AG10803 (cell line): Measurements from ENCODE around the gene DNASE1L1.

Experiments
- DNase-seq: peaks from one replicate; pipeline ENCODE4 v3.0.0; 2010; ENCODE audit warnings: low read depth
- H3K4me3 ChIP-seq: 2 replicates; pipeline ENCODE4 v1.5.1; 2011; ENCODE audit warnings: mild to moderate bottlenecking, low read length, control low read depth
- CTCF ChIP-seq: conservative IDR thresholded peaks from 2 replicates; pipeline ENCODE4 v1.5.1; 2011; ENCODE audit warnings: mild to moderate bottlenecking, low read length, control low read depth, inconsistent platforms

Gene DNASE1L1

GRCh38 chrX:154448484-154448883, 39.4 kb upstream of the DNASE1L1 start:
- no peak for DNase-seq
- no peak overlapping the region for H3K4me3 ChIP-seq
- no peak for TF ChIP-seq CTCF

GRCh38 chrX:154446430-154446829, 37.4 kb upstream of the DNASE1L1 start:
- TF ChIP-seq CTCF, result no peak
- no peak overlapping the region for H3K4me3 ChIP-seq
- no peak for DNase-seq

- H3K4me3 ChIP-seq, result no peak overlapping the region
- TF ChIP-seq CTCF, result no peak
- no peak for DNase-seq
These were observed 36.7 kb upstream of the DNASE1L1 start for GRCh38 chrX:154445776-154446175.

- DNase-seq, result no peak
- TF ChIP-seq CTCF, result no peak
- H3K4me3 ChIP-seq, result peak overlapping the region; percentile 67
These were observed 35.7 kb upstream of the DNASE1L1 start for GRCh38 chrX:154444755-154445246.

- peak; percentile 55 for DNase-seq
- H3K4me3 ChIP-seq, result peak within 1 kb of the TSS; percentile 67
- TF ChIP-seq CTCF, result no peak
These were observed 35.1 kb upstream of the DNASE1L1 start, which contains the start of gene FAM50A for GRCh38 chrX:154443992-154444754. FAM50A (plus strand) TSS chrX:154444141; CDS start chrX:154444236, 95 bp downstream.

GRCh38 chrX:154443479-154443910, 34.4 kb upstream of the DNASE1L1 start:
- DNase-seq, result no peak
- no peak for TF ChIP-seq CTCF
- peak overlapping the region; percentile 47 for H3K4me3 ChIP-seq
